ENCODE measurements around the gene ZNF787. TPM values are rescaled to one million over a fixed set of nuclear protein-coding genes. Genes with fewer than 3 reads are reported as not detected.

ZNF787 gene
- total and polyA plus RNA-seq, 2 of the 13 experiments (the other 11 are each of a cell fraction or from before 2014, with no cell fraction given), result 15.1 to 42.8 TPM

GRCh38 chr19:56121180-56122167, at the start of gene ZNF787 (continued):
- TF ChIP-seq CSRNP2 (CRISPR knock-in tag; conservative IDR thresholded peaks at IDR 0.05; ENCODE audit: low read depth) (no peak), ZNF879 (CRISPR knock-in tag; IDR thresholded peaks at IDR 0.05) (no peak), ZNF335 (CRISPR knock-in tag; IDR thresholded peaks at IDR 0.05) (peak; percentile 23; the same call in 1 of the 2 replicates), TIGD3 (CRISPR knock-in tag; IDR thresholded peaks at IDR 0.05; ENCODE audit: borderline replicate concordance) (no peak), ZBTB39 (CRISPR knock-in tag; IDR thresholded peaks at IDR 0.05) (no peak), SP4 (CRISPR knock-in tag; IDR thresholded peaks at IDR 0.05) (peak; percentile 75; the same call in 1 of the 2 replicates), NFKBIZ (CRISPR knock-in tag; IDR thresholded peaks at IDR 0.05) (no peak; the same call in 1 of the 2 replicates), PTBP1 (IDR thresholded peaks at IDR 0.05; ENCODE audit: low read depth, low read length, poor library complexity, severe bottlenecking) (no peak), ZNF773 (CRISPR knock-in tag; IDR thresholded peaks at IDR 0.05; ENCODE audit: borderline replicate concordance) (no peak), ZNF660 (CRISPR knock-in tag; IDR thresholded peaks at IDR 0.05; ENCODE audit: borderline replicate concordance, low read depth) (no peak), MTF2 (CRISPR knock-in tag; IDR thresholded peaks at IDR 0.05; ENCODE audit: borderline replicate concordance) (peak; percentile 73; the same call in 1 of the 2 replicates), CREB1 (IDR thresholded peaks at IDR 0.05) (peak; percentile 63), CREB1 (CRISPR knock-in tag; IDR thresholded peaks at IDR 0.05) (no peak; the same call in none of the 2 replicates), ZNF12 (CRISPR knock-in tag; IDR thresholded peaks at IDR 0.05) (no peak), TRIM24 (CRISPR knock-in tag; IDR thresholded peaks at IDR 0.05) (no peak), ZNF136 (CRISPR knock-in tag; IDR thresholded peaks at IDR 0.05; ENCODE audit: low read depth) (no peak), PRPF4 (IDR thresholded peaks at IDR 0.05; ENCODE audit: low read depth, low read length, poor library complexity, severe bottlenecking) (no peak), ZNF7 (CRISPR knock-in tag; IDR thresholded peaks at IDR 0.05) (no peak), ZNF775 (CRISPR knock-in tag; IDR thresholded peaks at IDR 0.05; ENCODE audit: borderline replicate concordance) (no peak), CSRNP1 (CRISPR knock-in tag; IDR thresholded peaks at IDR 0.05) (no peak), MTA3 (CRISPR knock-in tag; IDR thresholded peaks at IDR 0.05) (no peak)

Data from HepG2 (cell line).